Sciatic nerve (tissue), 2 donors: Measurements from ENCODE around the gene SF3A1. TPM values are rescaled to one million over a fixed set of nuclear protein-coding genes. Genes with fewer than 3 reads are reported as not detected.
"Not testable (repeated sequence)": the region's sequence is repeated elsewhere in the genome, so short reads cannot be mapped to it uniquely, and the experiment has no call there.

ENCODE experiments used
- ATAC-seq: fragments of 200-7000 bp; cut with Tn5 transposase; one replicate; pipeline ENCODE4 v1.9.1; 2020; ENCODE audit warnings: mild to moderate bottlenecking, moderate library complexity
- DNase-seq: peaks from one replicate; pipeline ENCODE4 v3.0.0-alpha.2; 2020; ENCODE audit warnings: low spot score
- intact Hi-C: fragments of 100-400 bp; cut with DNase I; formaldehyde crosslinking; loops from one replicate; pipeline ENCODE4 v1.14.2; 2022
- total RNA-seq: library from RNA; stranded (reverse); fragmentation: NEBNext Ultra II Directional; extraction: Animal tissue kit (Norgen Biotek cat#: 25700); gene quantifications from one replicate; pipeline ENCODE4 v1.2.1, GENCODE V29; 2021
- donor health status: DM: no; HTN: no; CAD: no.
- donor health status: DM: no; HTN: no; CAD: no.

SF3A1 gene
- 138 TPM for total RNA-seq

- DNase-seq: peak; percentile 93
- ATAC-seq: peak; percentile 97
- intact Hi-C loops: no loop called here
These were observed at the start of gene SF3A1, which contains the start of gene CCDC157 for GRCh38 chr22:30356449-30357235. SF3A1 (minus strand) TSS chr22:30356894; CDS start chr22:30356792, 102 bp downstream. CCDC157 (plus strand) TSS chr22:30357007; CDS start chr22:30366001, 8,994 bp downstream.

- intact Hi-C loops: no loop called here
- ATAC-seq: no peak
These were observed 49.7 kb upstream of the SF3A1 start for GRCh38 chr22:30406400-30406799.

GRCh38 chr22:30405731-30406130 is 49.0 kb upstream of the SF3A1 start:
- DNase-seq (no peak), ATAC-seq (no peak)
- intact Hi-C loops: no loop called here

More at GRCh38 chr22:30406400-30406799, 49.7 kb upstream of the SF3A1 start:
- DNase-seq: no peak

- intact Hi-C loops: no loop called here
- DNase-seq: no peak
- no peak for ATAC-seq
These were observed 47.6 kb upstream of the SF3A1 start for GRCh38 chr22:30404307-30404706.

GRCh38 chr22:30402766-30403104 is 46.0 kb upstream of the SF3A1 start:
- ATAC-seq, intact Hi-C loops, DNase-seq: not testable (repeated sequence)

GRCh38 chr22:30402028-30402765 is 45.5 kb upstream of the SF3A1 start:
- ATAC-seq (no peak), DNase-seq (no peak)
- intact Hi-C loops: no loop called here

GRCh38 chr22:30401024-30401423 is 44.3 kb upstream of the SF3A1 start:
- intact Hi-C loops, ATAC-seq, DNase-seq: not testable (repeated sequence)

GRCh38 chr22:30400159-30400558 is 43.5 kb upstream of the SF3A1 start:
- DNase-seq (no peak), ATAC-seq (no peak)
- intact Hi-C loops: no loop called here

GRCh38 chr22:30399718-30400117 is 43.0 kb upstream of the SF3A1 start:
- intact Hi-C loops: loop anchor here (2.0 to 5.0 kb wide), 2 partner anchors 23 to 93 kb away; no protein-coding TSS in a partner anchor
- DNase-seq: no peak
- ATAC-seq: peak; percentile 6

- peak; percentile 29 for ATAC-seq
- DNase-seq: no peak
- intact Hi-C loops: loop anchor here (2.0 to 5.0 kb wide), 2 partner anchors 24 to 93 kb away; no protein-coding TSS in a partner anchor
These were observed 42.3 kb upstream of the SF3A1 start for GRCh38 chr22:30398685-30399680.

- peak; percentile 16 for ATAC-seq
- intact Hi-C loops: loop anchor here (2.0 to 5.0 kb wide), 2 partner anchors 25 to 94 kb away; no protein-coding TSS in a partner anchor
- DNase-seq: no peak
These were observed 41.3 kb upstream of the SF3A1 start for GRCh38 chr22:30397656-30398635.

GRCh38 chr22:30396871-30397655 is 40.4 kb upstream of the SF3A1 start, which contains the start of gene SEC14L2:
SEC14L2 (plus strand) TSS chr22:30397018; CDS start chr22:30397117, 99 bp downstream.
- DNase-seq: peak; percentile 84
- peak; percentile 69 for ATAC-seq
- intact Hi-C loops: loop anchor here (5.0 kb wide), 1 partner anchor 95 kb away; no protein-coding TSS in a partner anchor

- intact Hi-C loops: no loop called here
- no peak for DNase-seq
- ATAC-seq: no peak
These were observed 37.2 kb upstream of the SF3A1 start for GRCh38 chr22:30393885-30394284.

GRCh38 chr22:30393322-30393680 is 36.6 kb upstream of the SF3A1 start:
- ATAC-seq (no peak), DNase-seq (no peak)
- intact Hi-C loops: no loop called here

- no peak for ATAC-seq
These were observed 36.1 kb upstream of the SF3A1 start for GRCh38 chr22:30392661-30393321.

GRCh38 chr22:30390974-30391691 is 34.4 kb upstream of the SF3A1 start:
- ATAC-seq (no peak), DNase-seq (peak; percentile 75)
- intact Hi-C loops: no loop called here

More at GRCh38 chr22:30392661-30393321, 36.1 kb upstream of the SF3A1 start:
- intact Hi-C loops: no loop called here
- no peak for DNase-seq
